ENCODE data around the gene GNB1.

DNA sequence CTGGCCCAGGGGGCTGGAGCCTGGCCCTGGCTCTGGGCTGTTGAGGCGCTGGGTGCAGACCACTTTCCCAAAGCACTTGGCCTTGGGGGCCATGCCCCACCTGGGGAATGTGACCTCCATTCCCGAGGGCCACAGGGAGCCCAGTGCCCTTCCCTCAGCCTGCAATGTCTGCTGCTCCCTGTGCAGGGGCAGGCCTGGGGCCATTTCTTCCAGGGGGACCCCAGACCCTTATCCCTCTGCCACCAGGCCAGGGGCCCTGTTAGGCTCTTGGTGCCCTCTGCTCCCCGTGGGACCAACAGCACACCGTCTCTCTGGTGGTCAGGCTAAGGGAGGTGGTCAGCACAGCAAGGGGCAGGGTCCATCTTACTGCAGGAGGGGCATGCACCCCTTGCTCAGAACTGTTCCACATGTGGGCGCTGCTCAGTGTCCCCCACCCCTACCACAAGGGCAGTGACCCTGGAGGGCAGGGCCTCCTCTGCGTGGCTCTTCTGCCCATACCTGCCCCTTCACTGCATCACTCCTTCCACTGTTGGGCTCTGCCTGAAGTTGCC is 29.2 kb upstream of the GNB1 start:
- TF ChIP-seq ZBTB7A (IDR thresholded peaks at IDR 0.05; ENCODE audit: low read depth) (no peak), FOXM1 (IDR thresholded peaks at IDR 0.05; ENCODE audit: borderline replicate concordance, low read depth) (no peak), TAF1 (IDR thresholded peaks at IDR 0.05; ENCODE audit: low read depth) (no peak)
